Superior temporal gyrus (tissue), 1 donor: ENCODE data around the gene PRMT6.
"Not testable (repeated sequence)": the region's sequence is repeated elsewhere in the genome, so short reads cannot be mapped to it uniquely, and the experiment has no call there.

Source experiments
- DNase-seq: peaks from one replicate; pipeline ENCODE4 v3.0.0-alpha.2; 2016; ENCODE audit errors: extremely low spot score

The PRMT6 gene

GRCh38 chr1:107093395-107093794 is 36.9 kb downstream of the PRMT6 start:
- not testable (repeated sequence) for DNase-seq

GRCh38 chr1:107095647-107096046 is 39.2 kb downstream of the PRMT6 start:
- DNase-seq, result no peak

GRCh38 chr1:107096690-107097089 is 40.2 kb downstream of the PRMT6 start:
- no peak for DNase-seq

GRCh38 chr1:107098961-107099360 is 42.5 kb downstream of the PRMT6 start:
- no peak for DNase-seq

GRCh38 chr1:107100331-107100984 is 44.0 kb downstream of the PRMT6 start:
- no peak for DNase-seq

- DNase-seq, result no peak
Measured at GRCh38 chr1:107105914-107106313, 49.4 kb downstream of the PRMT6 start.
